ENCODE results near the gene COL27A1.

Gene COL27A1

GRCh38 chr9:114286146-114286679, 130.9 kb downstream of the COL27A1 start:
- TF ChIP-seq CTCF (IDR thresholded peaks at IDR 0.05; ENCODE audit: insufficient read depth, missing control alignments): no peak
- DNase-seq (ENCODE audit: insufficient read length, low spot score) (no peak), FAIRE-seq (no peak)

- TF ChIP-seq CTCF (IDR thresholded peaks at IDR 0.05; ENCODE audit: insufficient read depth, missing control alignments): peak; percentile 27
- DNase-seq (ENCODE audit: insufficient read length, low spot score) (no peak), FAIRE-seq (no peak)
Measured at GRCh38 chr9:114287001-114287762, 131.8 kb downstream of the COL27A1 start.

DNA sequence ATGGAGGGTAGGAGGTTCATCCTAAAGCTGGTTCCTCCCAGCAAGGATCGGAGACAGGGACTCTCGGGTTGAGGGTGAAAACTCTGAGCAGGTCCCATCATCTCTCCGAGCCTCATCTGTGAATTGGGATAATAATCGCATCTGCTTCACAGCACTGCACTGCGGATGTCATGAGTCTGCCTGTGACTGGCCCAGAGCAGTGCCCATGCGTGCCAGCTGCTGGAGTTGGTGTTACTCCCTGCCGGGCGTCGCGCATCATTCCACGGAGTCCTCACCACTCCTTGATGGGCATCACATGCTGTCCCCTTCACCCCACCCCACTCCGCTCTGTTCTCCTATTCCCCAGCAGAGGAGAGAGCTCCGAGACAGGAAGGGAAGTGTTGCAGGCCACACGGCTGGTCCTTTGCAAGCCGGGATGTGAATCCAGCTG, 132.4 kb downstream of the COL27A1 start:
- no peak for TF ChIP-seq CTCF (IDR thresholded peaks at IDR 0.05; ENCODE audit: insufficient read depth, missing control alignments)
- DNase-seq (ENCODE audit: insufficient read length, low spot score) (no peak), FAIRE-seq (no peak)

- no peak for FAIRE-seq
Measured at GRCh38 chr9:114288193-114289091, 133.1 kb downstream of the COL27A1 start.

DNA sequence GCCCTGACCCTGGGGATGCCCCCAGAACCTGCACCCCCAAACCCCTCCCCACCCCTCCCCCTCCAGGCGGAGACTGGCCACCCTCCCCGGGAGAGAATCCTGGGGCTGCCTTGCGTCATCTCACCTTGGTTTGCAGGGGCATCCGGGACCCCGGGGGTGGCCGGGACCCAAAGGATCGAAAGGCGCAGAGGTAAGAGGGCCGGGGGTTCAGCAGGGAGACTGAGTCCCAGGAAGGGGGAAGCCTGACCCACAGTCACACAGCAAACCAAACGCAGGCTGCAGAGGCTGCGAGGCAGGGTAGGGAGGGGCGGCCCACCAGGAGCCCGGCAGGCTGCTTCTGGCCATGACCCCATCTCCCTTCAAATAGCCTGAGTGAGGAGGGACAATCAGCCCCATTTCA, 133.8 kb downstream of the COL27A1 start:
- no peak for FAIRE-seq
- no peak for DNase-seq (ENCODE audit: insufficient read length, low spot score)
- no peak for TF ChIP-seq CTCF (IDR thresholded peaks at IDR 0.05; ENCODE audit: insufficient read depth, missing control alignments)

More at GRCh38 chr9:114288193-114289091, 133.1 kb downstream of the COL27A1 start:
- no peak for TF ChIP-seq CTCF (IDR thresholded peaks at IDR 0.05; ENCODE audit: insufficient read depth, missing control alignments)
- no peak for DNase-seq (ENCODE audit: insufficient read length, low spot score)

DNA sequence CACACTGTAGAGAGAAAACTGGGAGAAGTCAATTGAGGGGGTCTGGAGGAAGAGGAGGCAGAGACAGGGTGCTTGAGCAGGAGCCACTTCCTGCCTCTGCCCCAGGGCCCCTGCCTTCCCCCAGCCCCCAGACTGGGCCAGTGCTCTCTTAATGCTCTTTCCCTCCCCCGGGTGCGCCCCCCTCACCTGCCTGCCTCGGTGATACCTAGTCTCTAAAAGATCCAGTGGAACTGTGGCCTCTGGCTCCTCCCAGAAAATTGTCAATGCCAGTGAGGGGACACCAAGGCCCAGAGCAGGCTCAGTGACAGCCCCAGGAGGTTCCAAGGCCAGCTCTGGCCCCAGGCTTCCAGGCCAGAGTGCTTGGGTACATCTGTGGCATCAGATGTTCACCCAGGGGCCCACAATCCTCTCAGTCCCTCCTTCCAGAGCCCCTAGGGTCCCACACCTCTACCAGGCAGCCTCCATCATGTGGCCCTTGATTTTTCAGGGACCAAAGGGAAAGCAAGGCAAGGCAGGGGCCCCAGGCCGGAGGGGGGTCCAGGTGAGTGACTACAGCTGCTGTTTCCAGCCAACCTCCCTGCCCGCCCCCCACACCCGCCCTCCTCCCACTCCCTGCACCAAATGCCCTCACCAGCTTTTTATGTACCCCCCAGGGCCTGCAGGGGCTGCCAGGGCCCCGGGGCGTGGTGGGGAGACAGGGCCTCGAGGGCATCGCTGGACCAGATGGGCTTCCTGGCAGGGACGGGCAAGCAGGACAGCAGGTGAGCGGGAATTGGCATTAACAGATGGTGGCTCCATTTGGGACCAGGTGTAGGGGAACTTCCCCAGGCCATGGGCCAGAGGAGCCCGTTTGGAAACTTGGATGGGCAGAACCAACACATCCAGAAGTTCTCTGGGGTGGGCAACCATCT, 134.5 kb downstream of the COL27A1 start:
- TF ChIP-seq CTCF (IDR thresholded peaks at IDR 0.05; ENCODE audit: insufficient read depth, missing control alignments): no peak
- FAIRE-seq (no peak), DNase-seq (ENCODE audit: insufficient read length, low spot score) (no peak)
